GM19025 (cell line): ENCODE measurements around the gene MOSPD3.

Experiments
- ATAC-seq: cut with Tn5 transposase; IDR thresholded peaks from one replicate; pipeline ENCODE4 v1.9.1; 2021; ENCODE audit warnings: mild to moderate bottlenecking, low read depth, moderate library complexity; ENCODE audit not compliant: unreplicated experiment

The MOSPD3 gene

GRCh38 chr7:100621554-100621953 is 9.2 kb downstream of the MOSPD3 start:
- ATAC-seq, result no peak

- ATAC-seq, result no peak
Measured at GRCh38 chr7:100623951-100624824, 11.8 kb downstream of the MOSPD3 start.

GRCh38 chr7:100626055-100626454 is 13.7 kb downstream of the MOSPD3 start:
- no peak for ATAC-seq

GRCh38 chr7:100626530-100627237 is 14.3 kb downstream of the MOSPD3 start:
- peak; percentile 81 for ATAC-seq

GRCh38 chr7:100627238-100627549 is 14.9 kb downstream of the MOSPD3 start:
- ATAC-seq, result no peak

GRCh38 chr7:100629117-100629716 is 16.9 kb downstream of the MOSPD3 start:
- ATAC-seq, result no peak

GRCh38 chr7:100630066-100630465 is 17.7 kb downstream of the MOSPD3 start:
- no peak for ATAC-seq

- no peak for ATAC-seq
Measured at GRCh38 chr7:100632951-100633717, 20.8 kb downstream of the MOSPD3 start.

- no peak for ATAC-seq
Measured at GRCh38 chr7:100639995-100640516, 27.7 kb downstream of the MOSPD3 start.

- ATAC-seq, result no peak
Measured at GRCh38 chr7:100640517-100641440, 28.4 kb downstream of the MOSPD3 start.

GRCh38 chr7:100641463-100641859 is 29.1 kb downstream of the MOSPD3 start, which contains the start of gene TFR2:
Gene TFR2, minus strand, starts transcription at chr7:100641552. Its CDS starts 43 bp downstream, at chr7:100641509.
- no peak for ATAC-seq

GRCh38 chr7:100641860-100642533 is 29.7 kb downstream of the MOSPD3 start:
- no peak for ATAC-seq

- no peak for ATAC-seq
Measured at GRCh38 chr7:100642534-100642907, 30.2 kb downstream of the MOSPD3 start.

- no peak for ATAC-seq
Measured at GRCh38 chr7:100649826-100650565, 37.7 kb downstream of the MOSPD3 start.

GRCh38 chr7:100654908-100655831 is 42.8 kb downstream of the MOSPD3 start:
- ATAC-seq, result no peak

- no peak for ATAC-seq
Measured at GRCh38 chr7:100655908-100656674, 43.8 kb downstream of the MOSPD3 start, which contains the start of gene ACTL6B. Gene ACTL6B, minus strand, starts transcription at chr7:100656448. Its CDS starts 94 bp downstream, at chr7:100656354.
